ENCODE data around the gene ETNK1.

The ETNK1 gene

DNA sequence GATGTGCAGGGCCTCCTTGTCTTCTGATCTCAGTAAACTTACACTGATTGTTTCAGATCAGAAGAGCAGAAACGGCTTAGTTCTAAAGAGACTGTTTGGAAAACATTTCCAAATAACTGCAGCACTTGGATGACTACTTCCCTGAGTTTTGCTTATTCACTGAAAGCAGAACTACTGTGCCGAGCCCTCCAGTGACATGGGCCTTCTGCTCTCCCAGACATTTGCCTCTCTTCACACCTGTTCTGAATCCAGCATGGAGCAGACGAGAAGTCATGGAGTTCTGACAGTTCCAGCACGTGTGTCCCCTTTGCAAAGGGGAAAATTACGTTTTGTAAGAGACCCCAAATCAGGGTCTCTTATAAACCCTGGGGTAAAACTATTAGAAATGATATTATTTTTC is 31.4 kb downstream of the ETNK1 start:
- Histone ChIP-seq H3K36me3 (ENCODE audit: insufficient read depth, low read length) (no peaks in the 10 kb centered on the region; the same call in 1 of the 2 replicates), H3K9ac (ENCODE audit: low read depth, low read length) (no peak overlapping the region), H3K9me3 (ENCODE audit: control insufficient read depth, insufficient read depth, low read length) (no peaks in the 10 kb centered on the region), H3K4me1 (ENCODE audit: insufficient read depth, low read length) (0 out of 2 replicates have a peak, but pooled peaks cover 4% of the 10 kb centered on the region)

DNA sequence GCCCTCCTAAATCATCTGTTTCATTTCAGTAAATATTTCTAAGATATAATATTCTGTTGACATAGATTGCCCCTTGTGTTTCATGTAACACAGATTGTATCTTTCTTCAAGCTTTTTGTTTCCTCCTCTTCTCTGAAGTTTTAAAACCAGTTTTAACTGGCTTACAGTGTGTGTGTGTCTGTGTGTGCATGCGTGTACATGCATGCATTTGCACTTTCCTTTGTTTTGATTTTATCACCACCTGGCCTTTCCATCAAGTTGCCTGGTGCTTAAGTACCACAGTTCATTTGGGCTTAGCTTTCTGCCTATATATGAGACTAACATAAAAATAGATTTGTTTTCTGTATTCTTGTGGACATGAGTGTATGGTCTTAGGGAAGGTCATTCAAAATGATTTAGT is 31.9 kb downstream of the ETNK1 start:
- H3K9ac ChIP-seq (ENCODE audit: low read depth, low read length) = no peak overlapping the region
- H3K36me3 ChIP-seq (ENCODE audit: insufficient read depth, low read length) = no peaks in the 10 kb centered on the region; the same call in 1 of the 2 replicates
- H3K9me3 ChIP-seq (ENCODE audit: control insufficient read depth, insufficient read depth, low read length) = no peaks in the 10 kb centered on the region
- 0 out of 2 replicates have a peak, but pooled peaks cover 4% of the 10 kb centered on the region for H3K4me1 ChIP-seq (ENCODE audit: insufficient read depth, low read length)

DNA sequence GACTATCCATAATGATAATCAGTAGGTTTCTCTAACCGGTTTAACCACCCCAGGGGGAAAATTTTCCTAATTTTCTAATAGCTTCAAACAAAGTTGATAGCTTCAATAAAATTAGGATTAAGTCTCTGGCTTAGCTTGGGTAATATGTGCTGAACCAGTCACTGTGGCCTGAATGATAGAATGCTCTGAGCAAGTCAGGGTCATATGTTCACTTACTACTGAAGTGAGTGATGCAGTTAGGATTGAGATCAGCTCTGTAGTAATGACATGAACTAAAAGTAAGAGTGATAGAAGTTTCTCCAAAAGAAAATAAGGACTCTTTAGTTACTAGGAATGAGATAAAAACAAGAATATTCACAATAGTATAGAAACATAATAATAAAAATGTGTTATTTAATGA is 32.6 kb downstream of the ETNK1 start:
- H3K36me3 ChIP-seq (ENCODE audit: insufficient read depth, low read length) = no peaks in the 10 kb centered on the region; the same call in 1 of the 2 replicates
- H3K9me3 ChIP-seq (ENCODE audit: control insufficient read depth, insufficient read depth, low read length) = no peaks in the 10 kb centered on the region
- H3K4me1 ChIP-seq (ENCODE audit: insufficient read depth, low read length) = 0 out of 2 replicates have a peak, but pooled peaks cover 4% of the 10 kb centered on the region
- no peak overlapping the region for H3K9ac ChIP-seq (ENCODE audit: low read depth, low read length)

DNA sequence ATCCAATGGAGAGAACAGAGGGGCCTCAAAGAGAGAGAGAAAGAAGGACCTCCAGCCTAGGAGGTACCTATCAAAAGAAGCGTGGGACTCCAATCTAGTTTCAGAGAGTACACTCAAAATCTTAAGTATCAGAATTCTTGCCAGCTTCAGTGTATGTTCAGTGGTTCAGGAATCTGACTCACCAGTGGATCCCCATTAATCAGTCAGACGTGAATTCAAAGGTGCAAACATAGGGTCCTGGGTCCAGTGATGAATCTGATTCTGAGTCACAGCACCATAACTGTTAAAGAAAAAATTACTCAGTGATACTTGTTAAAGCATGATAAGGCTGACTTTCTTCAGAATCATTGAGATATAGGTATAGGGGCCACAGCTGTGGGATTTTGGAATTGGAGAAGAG is 33.2 kb downstream of the ETNK1 start:
- no peak overlapping the region for H3K9ac ChIP-seq (ENCODE audit: low read depth, low read length)
- no peaks in the 10 kb centered on the region for H3K4me1 ChIP-seq (ENCODE audit: insufficient read depth, low read length)
- H3K36me3 ChIP-seq (ENCODE audit: insufficient read depth, low read length) = no peaks in the 10 kb centered on the region; the same call in 1 of the 2 replicates
- H3K9me3 ChIP-seq (ENCODE audit: control insufficient read depth, insufficient read depth, low read length) = no peaks in the 10 kb centered on the region

DNA sequence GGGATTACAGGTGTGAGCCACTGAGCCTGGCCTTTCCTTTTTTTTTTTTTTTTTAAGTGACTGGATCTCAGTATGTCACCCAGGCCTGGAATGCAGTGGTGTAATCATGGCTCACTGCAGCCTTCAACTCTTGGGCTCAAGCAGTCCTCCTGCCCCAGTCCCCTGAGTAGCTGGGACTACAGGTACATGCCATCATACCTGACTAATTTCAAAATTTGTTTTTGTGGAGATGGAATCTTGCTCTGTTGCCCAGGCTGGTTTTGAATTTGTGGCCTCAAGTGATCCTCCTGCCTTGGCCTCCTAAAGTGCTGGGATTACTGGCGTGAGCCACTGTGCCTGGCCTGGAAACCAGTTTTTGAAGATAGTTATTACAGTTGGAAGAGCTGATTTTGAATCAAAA is 37.4 kb downstream of the ETNK1 start:
- Histone ChIP-seq H3K4me1 (ENCODE audit: insufficient read depth, low read length) (no peaks in the 10 kb centered on the region), H3K36me3 (ENCODE audit: insufficient read depth, low read length) (no peaks in the 10 kb centered on the region; the same call in 1 of the 2 replicates), H3K9ac (ENCODE audit: low read depth, low read length) (no peak overlapping the region), H3K9me3 (ENCODE audit: control insufficient read depth, insufficient read depth, low read length) (no peaks in the 10 kb centered on the region)

DNA sequence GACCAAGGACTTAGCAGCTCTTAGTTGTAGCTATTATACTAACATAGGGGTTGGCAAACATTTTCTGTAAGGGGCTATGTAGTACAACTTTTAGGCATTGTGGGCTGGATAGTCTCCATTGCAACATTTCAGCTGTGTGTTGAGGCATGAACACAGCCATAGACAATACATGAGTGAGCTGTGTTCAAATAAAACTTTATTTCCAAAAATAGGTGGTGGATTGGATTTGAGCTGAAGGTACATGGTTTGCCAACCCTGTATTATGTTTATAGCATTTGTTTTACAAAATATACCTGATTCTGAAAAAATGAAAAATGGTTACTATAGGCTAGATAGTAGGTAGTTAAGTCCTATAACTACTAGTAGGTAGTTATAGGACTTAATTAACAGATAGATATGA is 40.5 kb downstream of the ETNK1 start:
- no peak overlapping the region for H3K9ac ChIP-seq (ENCODE audit: low read depth, low read length)
- H3K36me3 ChIP-seq (ENCODE audit: insufficient read depth, low read length) = no peaks in the 10 kb centered on the region
- H3K4me1 ChIP-seq (ENCODE audit: insufficient read depth, low read length) = no peaks in the 10 kb centered on the region

DNA sequence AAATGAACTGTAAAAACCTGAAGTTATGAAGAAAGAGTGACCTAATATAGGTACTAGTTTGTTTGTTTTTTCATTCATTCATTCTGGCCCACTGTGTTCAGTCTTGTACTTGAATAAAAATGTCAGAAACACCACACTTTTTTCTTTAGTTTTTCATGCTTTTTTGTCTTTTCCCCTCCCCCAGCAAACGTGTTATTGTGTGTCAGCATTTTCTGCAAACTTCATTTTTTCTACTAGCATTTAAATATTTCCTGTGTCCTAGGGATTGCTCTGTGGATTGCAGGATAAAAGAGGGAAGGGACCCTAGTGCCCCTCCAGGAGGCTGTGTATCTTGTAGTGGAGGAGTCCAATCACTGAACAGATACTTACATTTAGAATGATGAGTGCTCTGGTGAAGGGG is 42.2 kb downstream of the ETNK1 start:
- Histone ChIP-seq H3K36me3 (ENCODE audit: insufficient read depth, low read length) (no peaks in the 10 kb centered on the region), H3K4me1 (ENCODE audit: insufficient read depth, low read length) (no peaks in the 10 kb centered on the region), H3K9ac (ENCODE audit: low read depth, low read length) (no peak overlapping the region), H3K9me3 (ENCODE audit: control insufficient read depth, insufficient read depth, low read length) (no peaks in the 10 kb centered on the region)

More for the DNA sequence above, 40.5 kb downstream of the ETNK1 start:
- H3K9me3 ChIP-seq (ENCODE audit: control insufficient read depth, insufficient read depth, low read length) = no peaks in the 10 kb centered on the region

DNA sequence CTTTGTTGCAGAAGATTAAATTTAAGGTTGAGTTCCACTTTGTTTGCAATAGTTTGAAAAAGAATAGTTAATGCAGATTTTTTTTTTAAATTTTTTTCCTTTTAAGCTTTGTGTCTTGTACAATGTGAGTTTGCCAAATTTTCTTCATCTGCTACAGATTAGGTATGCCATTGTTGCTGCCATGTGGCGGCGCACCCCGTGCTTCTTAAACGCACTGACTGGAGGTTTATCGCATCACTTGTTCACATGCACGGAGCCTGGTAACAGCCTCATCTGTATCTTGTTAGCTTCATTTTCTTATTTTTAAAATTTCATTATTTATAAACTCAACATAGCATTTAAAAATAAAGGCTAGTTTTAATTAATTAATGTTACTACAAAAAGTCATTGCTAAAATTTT is 43.5 kb downstream of the ETNK1 start:
- H3K4me1 ChIP-seq (ENCODE audit: insufficient read depth, low read length) = no peaks in the 10 kb centered on the region
- H3K9ac ChIP-seq (ENCODE audit: low read depth, low read length) = no peak overlapping the region
- H3K36me3 ChIP-seq (ENCODE audit: insufficient read depth, low read length) = no peaks in the 10 kb centered on the region
- no peaks in the 10 kb centered on the region for H3K9me3 ChIP-seq (ENCODE audit: control insufficient read depth, insufficient read depth, low read length)

DNA sequence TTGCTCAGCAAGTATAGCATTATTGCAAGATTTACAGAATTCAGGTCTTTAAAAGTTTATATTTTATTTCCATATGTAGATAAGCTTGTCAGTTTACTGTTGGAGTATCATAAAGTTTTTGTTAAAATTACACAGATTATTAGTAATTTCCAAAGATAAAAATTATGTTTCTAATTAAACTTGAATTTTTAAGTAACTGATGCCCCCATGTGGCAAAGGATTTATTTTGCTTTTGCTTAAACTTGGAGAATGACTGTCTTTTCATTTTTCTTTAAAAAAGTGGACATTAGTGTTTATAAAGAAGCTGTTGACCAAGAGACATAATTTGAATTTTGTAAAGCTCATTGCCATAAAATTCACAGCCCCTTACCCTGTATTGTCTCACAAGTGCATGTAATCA is 45.8 kb downstream of the ETNK1 start:
- no peaks in the 10 kb centered on the region for H3K9me3 ChIP-seq (ENCODE audit: control insufficient read depth, insufficient read depth, low read length)
- H3K9ac ChIP-seq (ENCODE audit: low read depth, low read length) = no peak overlapping the region
- no peaks in the 10 kb centered on the region for H3K4me1 ChIP-seq (ENCODE audit: insufficient read depth, low read length)
- H3K36me3 ChIP-seq (ENCODE audit: insufficient read depth, low read length) = no peaks in the 10 kb centered on the region

DNA sequence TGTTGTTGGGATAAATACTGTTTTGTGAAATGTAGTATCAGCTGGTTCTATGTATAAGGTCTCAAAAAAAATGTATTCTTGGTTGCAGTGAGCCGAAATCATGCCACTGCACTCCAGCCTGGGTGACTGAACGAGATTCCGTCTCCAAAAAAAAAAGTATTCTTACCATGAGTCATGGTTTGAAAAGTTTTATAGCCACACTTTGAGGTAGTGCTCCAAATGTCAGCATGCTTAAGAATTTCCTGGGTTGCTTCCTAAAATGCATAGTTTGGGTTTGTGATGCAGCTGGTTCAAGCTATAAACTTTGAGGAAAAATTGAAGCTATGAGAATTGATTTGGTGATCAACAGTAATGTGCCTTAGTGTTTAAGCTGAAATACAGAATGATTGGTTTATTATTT is 48.0 kb downstream of the ETNK1 start:
- H3K9me3 ChIP-seq (ENCODE audit: control insufficient read depth, insufficient read depth, low read length) = no peaks in the 10 kb centered on the region
- H3K36me3 ChIP-seq (ENCODE audit: insufficient read depth, low read length) = no peaks in the 10 kb centered on the region; the same call in 1 of the 2 replicates
- no peaks in the 10 kb centered on the region for H3K4me1 ChIP-seq (ENCODE audit: insufficient read depth, low read length)
- no peak overlapping the region for H3K9ac ChIP-seq (ENCODE audit: low read depth, low read length)

DNA sequence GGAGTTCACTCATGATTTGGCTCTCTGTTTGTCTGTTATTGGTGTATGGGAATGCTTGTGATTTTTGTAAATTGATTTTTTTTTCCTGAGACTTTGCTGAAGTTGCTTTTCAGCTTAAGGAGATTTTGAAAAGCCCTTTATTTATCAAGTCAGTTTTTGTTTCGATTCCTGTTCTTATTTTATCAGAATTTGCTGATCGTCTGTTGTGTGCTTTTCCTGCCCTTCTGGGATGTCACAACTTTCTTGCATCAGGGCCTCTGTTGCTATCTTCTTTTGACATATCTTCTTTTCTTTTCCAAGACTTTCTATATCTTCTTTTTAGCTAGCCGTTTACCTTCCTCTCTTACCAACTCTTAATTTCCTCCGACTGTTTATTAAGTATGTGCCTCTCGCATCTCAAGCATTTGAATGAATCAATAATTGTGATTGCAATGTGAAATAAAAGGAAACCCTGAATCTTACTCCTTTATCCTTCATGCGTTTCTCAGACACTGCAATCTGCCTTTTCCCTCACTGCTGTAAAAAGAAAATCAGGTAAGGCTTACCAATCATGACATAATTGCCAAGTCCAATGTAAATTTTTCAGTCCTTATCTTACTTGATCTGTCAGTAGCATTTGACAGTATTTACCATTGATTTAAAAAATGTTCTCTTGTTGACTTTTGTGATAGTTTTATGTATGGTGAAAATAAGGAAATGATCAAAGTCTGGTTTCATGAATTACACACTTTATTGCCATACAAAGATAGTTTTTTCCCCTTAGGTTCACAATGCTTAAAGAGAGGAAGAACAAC is 53.0 kb downstream of the ETNK1 start:
- Histone ChIP-seq H3K36me3 (ENCODE audit: insufficient read depth, low read length) (peaks cover 6% of the 10 kb centered on the region; the same call in 1 of the 2 replicates), H3K9me3 (ENCODE audit: control insufficient read depth, insufficient read depth, low read length) (no peaks in the 10 kb centered on the region), H3K4me1 (ENCODE audit: insufficient read depth, low read length) (no peaks in the 10 kb centered on the region), H3K9ac (ENCODE audit: low read depth, low read length) (no peak overlapping the region)

DNA sequence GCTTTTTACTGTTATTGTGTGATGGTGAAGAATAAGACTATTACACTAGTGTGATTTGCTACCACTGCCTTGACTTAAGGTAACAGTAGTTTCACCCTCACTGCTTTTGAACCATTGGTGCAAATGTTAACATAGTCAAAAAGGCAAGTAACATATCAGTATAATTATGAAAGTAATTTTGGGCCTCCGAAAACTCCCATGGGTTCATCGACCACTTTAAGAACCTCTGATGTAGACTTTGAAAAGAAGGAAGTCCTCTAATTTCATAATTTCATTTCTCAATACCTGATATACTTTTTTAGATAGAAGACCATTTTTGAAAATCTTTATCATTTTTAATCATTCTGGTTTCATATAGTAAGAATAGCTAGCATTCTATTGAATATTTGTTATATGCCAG is 57.7 kb downstream of the ETNK1 start:
- Histone ChIP-seq H3K9me3 (ENCODE audit: control insufficient read depth, insufficient read depth, low read length) (no peaks in the 10 kb centered on the region), H3K36me3 (ENCODE audit: insufficient read depth, low read length) (peaks cover 6% of the 10 kb centered on the region; the same call in 1 of the 2 replicates), H3K9ac (ENCODE audit: low read depth, low read length) (no peak overlapping the region), H3K4me1 (ENCODE audit: insufficient read depth, low read length) (no peaks in the 10 kb centered on the region)

DNA sequence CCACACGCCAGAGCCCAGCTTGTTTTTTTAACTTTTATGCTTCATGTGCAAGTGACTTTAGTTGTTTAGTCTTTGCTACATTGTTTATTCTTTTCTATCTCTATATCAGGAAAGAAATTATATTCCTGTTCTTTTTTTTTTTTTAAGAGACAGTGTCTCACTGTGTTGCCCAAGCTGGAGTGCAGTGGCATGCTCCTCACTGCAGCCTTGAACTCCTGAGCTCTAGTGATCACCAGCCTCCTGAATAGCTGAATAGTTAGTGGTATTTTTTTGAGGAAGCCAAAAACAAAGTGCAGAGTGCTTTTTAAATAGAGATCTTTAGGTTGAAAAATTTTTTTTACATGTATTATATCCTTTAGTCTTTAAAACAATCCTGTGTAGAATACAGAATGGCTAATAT is 58.2 kb downstream of the ETNK1 start:
- Histone ChIP-seq H3K36me3 (ENCODE audit: insufficient read depth, low read length) (0 out of 2 replicates have a peak, but pooled peaks cover 6% of the 10 kb centered on the region), H3K4me1 (ENCODE audit: insufficient read depth, low read length) (no peaks in the 10 kb centered on the region), H3K9ac (ENCODE audit: low read depth, low read length) (no peak overlapping the region), H3K9me3 (ENCODE audit: control insufficient read depth, insufficient read depth, low read length) (no peaks in the 10 kb centered on the region)

DNA sequence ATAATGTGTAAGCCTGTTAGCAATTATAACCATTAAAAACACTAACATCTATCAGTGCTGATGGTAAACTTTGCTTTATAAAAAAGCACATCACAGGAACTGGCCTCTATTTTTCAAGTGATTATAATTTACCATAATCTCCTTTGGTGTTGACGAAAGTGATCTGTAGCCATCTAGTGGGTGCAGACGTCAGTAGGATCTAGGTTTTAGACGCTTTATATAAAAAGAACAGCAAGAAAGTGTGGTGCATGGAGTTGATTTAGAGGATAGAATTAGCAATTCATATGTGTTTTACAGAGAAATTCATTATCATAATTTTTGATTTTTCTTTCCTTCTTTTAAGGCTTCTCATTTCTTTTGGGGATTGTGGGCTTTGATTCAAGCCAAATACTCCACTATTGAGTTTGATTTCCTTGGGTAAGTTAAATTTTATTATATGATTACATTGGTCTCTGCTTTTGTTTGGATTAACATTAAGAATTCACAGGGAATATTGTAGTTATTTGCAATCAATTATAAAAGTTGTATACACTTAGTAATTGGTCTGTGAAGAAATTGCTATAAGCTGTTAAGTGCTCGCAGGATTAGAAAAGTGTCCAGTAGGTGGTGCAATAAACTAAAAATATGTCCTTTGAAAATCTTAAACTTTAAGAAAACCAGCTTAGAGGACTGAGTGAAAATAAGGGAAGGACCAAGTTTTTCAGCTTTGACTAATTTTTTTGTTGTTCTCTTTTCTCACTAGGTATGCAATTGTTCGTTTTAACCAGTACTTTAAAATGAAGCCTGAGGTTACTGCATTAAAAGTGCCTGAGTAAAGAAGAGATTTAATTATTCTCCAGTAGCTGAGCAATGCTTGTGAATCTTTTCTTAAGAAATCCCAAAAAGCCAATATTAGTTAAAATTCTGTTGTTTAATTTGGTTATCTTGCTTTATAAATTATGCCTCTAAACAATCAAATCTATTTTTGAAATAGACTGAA is 59.5 kb downstream of the ETNK1 start:
- Histone ChIP-seq H3K4me1 (ENCODE audit: insufficient read depth, low read length) (no peaks in the 10 kb centered on the region), H3K36me3 (ENCODE audit: insufficient read depth, low read length) (0 out of 2 replicates have a peak, but pooled peaks cover 5% of the 10 kb centered on the region), H3K9ac (ENCODE audit: low read depth, low read length) (no peak overlapping the region), H3K9me3 (ENCODE audit: control insufficient read depth, insufficient read depth, low read length) (no peaks in the 10 kb centered on the region)
